DMS153 treated with DMSO at 0.1 percent for 48 hours (cell line): ENCODE data around the gene SAMD4A.

Experiments used
- DNase-seq: peaks from one replicate; lab custom pipeline; 2025; ENCODE audit not compliant: unreplicated experiment; lab: John Stamatoyannopoulos, UW

The SAMD4A gene

GRCh38 chr14:54697803-54698202, 130.9 kb downstream of the SAMD4A start:
- no peak for DNase-seq

DNA sequence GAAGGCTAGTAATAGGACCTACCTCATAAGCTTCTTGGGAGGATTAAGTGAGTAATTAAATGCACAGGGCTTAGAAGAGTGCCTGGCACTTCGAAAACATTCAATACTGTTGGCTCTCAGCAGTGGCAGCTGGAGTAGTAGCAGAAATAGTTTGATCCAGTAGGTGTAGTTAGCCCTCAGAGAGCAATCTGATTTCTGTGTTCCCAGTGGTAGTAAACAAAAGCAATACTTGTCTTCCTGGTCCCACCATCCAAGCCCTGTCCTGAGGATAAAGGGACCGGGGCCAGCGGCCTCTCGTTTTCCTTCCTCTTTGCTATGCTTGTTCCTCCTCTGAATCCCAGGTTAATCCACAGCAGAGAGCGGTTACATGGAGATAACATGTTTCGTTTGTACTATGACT, 131.6 kb downstream of the SAMD4A start:
- DNase-seq = no peak

GRCh38 chr14:54698966-54699530, 132.1 kb downstream of the SAMD4A start:
- DNase-seq = no peak

GRCh38 chr14:54699735-54700134, 132.8 kb downstream of the SAMD4A start:
- DNase-seq = no peak

DNA sequence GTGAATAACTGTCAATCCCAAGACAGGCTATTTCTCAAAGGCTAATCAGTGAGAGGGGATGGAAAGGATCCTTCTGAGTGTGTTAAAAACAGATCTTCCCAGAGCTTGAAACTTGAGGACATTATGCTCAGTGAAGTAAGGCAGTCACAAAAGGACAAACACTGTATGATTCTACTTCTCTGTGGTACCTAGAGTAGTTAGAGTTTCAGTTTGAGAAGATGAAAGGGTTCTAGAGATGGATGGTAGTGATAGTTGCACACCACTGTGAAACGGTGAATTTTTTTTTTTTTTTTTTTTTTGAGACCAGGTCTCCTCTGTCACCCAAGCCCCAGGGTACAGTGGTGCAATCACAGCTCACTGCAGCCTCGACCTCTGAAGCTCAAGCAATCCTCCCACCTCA, 133.8 kb downstream of the SAMD4A start:
- DNase-seq = no peak

- no peak for DNase-seq
Measured at GRCh38 chr14:54702014-54702491, 135.1 kb downstream of the SAMD4A start.

DNA sequence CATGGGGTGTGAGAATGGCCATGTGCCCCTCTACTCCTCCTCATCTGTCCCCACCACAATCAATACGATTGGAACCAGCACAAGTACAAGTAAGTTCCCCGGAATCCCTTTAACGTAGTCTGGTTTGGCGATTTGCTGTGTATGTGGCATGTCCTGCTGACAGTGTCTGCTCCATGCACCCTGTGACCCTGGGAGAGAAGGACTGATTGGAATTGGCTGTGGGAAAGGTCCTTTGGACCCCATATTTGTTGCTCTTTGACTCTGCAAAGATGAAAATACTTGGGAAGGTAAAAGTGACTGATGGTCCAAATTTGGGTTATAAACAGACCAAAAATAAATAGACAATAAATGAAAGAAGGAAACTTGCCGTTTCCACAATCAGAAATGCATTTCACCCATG, 135.6 kb downstream of the SAMD4A start:
- DNase-seq = no peak

- no peak for DNase-seq
Measured at GRCh38 chr14:54703082-54703481, 136.2 kb downstream of the SAMD4A start.

GRCh38 chr14:54703724-54704123, 136.8 kb downstream of the SAMD4A start:
- DNase-seq = no peak

GRCh38 chr14:54704768-54705167, 137.8 kb downstream of the SAMD4A start:
- DNase-seq = no peak

DNA sequence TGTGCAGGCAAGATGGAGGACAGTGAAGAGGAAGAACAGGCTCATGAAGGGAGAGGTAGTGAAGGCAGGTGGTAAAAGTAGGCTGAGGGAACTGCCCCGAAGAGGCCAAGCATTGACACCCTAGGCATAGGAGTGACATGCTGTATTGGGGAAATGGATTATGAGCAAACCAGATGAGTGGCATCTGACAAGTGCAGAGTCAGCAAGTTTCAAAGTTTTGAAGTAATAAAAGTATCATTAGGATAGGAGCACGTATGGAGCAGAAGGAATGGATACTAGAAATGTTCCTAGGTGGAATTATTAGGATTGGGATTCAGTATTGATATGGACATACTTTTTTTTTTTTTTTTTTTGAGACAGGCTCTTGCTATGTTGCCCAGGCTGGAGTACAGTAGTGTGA, 139.8 kb downstream of the SAMD4A start:
- DNase-seq = no peak

DNA sequence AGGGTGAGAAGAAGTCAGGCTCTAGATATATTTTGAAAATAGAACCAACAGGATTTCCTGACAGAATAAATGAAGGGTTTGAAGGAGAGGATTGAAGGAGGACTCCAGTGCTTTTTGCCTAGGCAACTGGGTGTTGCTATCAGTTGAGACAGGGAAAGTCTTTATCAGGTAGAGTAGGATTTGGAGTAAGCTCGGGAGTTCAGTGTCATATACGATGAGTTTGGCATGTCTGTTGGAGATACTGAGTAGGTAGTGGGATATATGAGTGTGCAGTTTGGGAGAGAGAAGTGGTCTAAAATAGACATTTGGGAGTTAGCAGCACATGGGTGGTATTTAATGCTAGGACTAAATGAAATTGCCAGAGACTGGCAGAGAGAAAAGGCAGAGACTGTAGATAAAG, 141.2 kb downstream of the SAMD4A start:
- DNase-seq = no peak

GRCh38 chr14:54708982-54709381, 142.1 kb downstream of the SAMD4A start:
- DNase-seq = no peak

- DNase-seq = no peak
Measured at GRCh38 chr14:54709444-54709843, 142.5 kb downstream of the SAMD4A start.

DNA sequence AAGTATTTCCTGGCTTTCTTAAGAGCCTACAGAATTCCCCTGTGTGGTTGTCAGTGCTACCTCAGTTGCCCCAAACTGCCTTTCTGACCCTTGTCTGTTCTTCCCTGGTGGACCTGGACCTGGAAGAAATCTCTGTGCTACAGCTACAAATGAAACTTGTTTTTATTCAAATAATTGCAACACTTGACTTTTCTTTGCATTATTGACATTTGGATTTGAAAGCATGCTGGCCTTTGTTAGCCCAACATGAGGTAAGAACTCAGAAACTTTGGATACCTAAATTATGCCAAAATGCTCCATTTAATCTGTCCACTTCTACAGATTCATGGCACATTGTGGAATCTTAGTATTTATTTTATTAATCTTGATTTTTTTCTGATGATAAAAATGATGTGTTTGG, 142.9 kb downstream of the SAMD4A start:
- no peak for DNase-seq

DNA sequence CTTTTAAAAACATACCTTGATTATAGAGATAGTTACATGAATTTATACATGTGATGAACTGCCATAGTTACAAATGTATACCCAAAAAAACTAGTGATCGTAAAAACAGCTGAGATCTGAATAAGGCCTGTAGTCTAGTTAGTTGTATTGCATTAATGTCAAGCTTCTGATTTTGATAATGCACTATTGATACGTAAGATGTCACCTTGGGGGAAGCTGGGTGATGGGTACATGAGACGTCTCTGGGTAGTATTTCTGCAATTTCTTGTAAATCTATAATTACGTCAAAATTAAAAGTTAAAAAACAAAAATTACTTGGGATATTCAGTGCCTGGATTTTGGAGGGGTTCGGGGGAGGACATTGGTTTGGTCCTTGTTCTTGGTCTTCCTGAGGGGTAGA, 144.4 kb downstream of the SAMD4A start:
- no peak for DNase-seq

- DNase-seq = no peak
Measured at GRCh38 chr14:54711812-54712464, 145.0 kb downstream of the SAMD4A start.

- no peak for DNase-seq
Measured at GRCh38 chr14:54712465-54713200, 145.7 kb downstream of the SAMD4A start.

DNA sequence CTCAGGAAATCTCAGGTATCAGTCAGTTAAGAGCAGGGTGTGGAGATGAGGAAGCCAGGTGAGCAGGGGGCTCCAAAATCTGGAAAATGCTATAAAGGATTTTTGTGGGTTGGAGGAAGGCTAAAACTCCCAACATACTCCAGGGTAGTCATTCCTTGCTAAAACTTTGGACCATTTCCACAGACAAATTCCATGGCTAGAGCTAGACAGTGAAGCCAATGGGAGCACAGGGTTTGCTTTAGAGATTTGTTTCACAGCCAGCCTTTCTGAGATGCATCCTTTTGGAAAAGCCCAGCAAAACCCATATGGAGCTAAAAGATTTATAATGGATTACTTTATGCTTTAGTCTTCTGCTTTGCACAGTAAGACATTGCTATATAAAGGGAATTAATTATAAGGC, 146.5 kb downstream of the SAMD4A start:
- DNase-seq = no peak

- no peak for DNase-seq
Measured at GRCh38 chr14:54715239-54715638, 148.3 kb downstream of the SAMD4A start.

DNA sequence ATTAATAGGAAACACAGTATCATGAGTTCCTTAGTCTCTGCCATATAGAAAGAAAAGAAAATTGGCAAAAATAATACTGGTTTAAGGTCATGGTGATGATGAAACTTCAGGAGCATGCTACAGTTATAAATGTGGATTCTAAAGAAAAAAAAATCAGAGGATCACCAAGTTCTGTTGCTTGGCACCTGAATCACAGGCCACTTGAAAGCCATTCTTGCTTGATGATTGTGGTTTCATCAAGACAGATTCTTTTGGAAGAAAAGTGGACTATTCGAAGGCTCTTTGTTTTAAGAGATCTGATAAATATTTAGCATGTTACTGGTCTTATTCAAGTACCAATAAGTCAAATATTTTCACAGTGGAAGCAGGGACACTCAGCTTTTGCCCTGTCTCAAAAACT, 148.9 kb downstream of the SAMD4A start:
- DNase-seq = no peak

- DNase-seq = no peak
Measured at GRCh38 chr14:54716862-54717261, 149.9 kb downstream of the SAMD4A start.
